Neural cell (in vitro differentiated cells): ENCODE data around the gene KLHL36.

ENCODE experiments used
- CTCF ChIP-seq: fragments of 450-650 bp; IDR thresholded peaks from 2 replicates; pipeline ENCODE4 v1.5.1; 2014; ENCODE audit warnings: antibody characterized with exemption, mild to moderate bottlenecking, moderate library complexity; ENCODE audit not compliant: poor library complexity, severe bottlenecking
- EP300 ChIP-seq: fragments of 450-650 bp; conservative IDR thresholded peaks from 2 replicates; pipeline ENCODE4 v1.6.1; 2014; ENCODE audit warnings: antibody characterized with exemption, mild to moderate bottlenecking, moderate library complexity; ENCODE audit not compliant: poor library complexity, severe bottlenecking
- EZH2 ChIP-seq: fragments of 200-600, 300-800 bp; shearing (Covaris generic), sonication (generic); IDR thresholded peaks from 2 replicates; pipeline ENCODE4 v1.6.1; 2014; ENCODE audit warnings: antibody characterized with exemption, low read length, borderline replicate concordance, mild to moderate bottlenecking; ENCODE audit not compliant: insufficient read depth, poor library complexity, severe bottlenecking
- POLR2AphosphoS5 ChIP-seq: IDR thresholded peaks from 2 replicates; pipeline ENCODE4 v1.6.1; 2012
- RAD21 ChIP-seq: fragments of 450-650 bp; conservative IDR thresholded peaks from 2 replicates; pipeline ENCODE4 v1.6.1; 2014; ENCODE audit warnings: antibody characterized with exemption, mild to moderate bottlenecking, moderate library complexity
- REST ChIP-seq: IDR thresholded peaks from 2 replicates; pipeline ENCODE4 v1.6.1; 2012; ENCODE audit warnings: borderline replicate concordance
- SMC3 ChIP-seq: fragments of 450-650 bp; conservative IDR thresholded peaks from 2 replicates; pipeline ENCODE4 v1.6.1; 2014; ENCODE audit warnings: antibody characterized with exemption, mild to moderate bottlenecking, moderate library complexity; ENCODE audit not compliant: poor library complexity
- TAF1 ChIP-seq: IDR thresholded peaks from 2 replicates; pipeline ENCODE4 v1.6.1; 2012; ENCODE audit warnings: low read depth

- no peak for TF ChIP-seq CTCF
- TF ChIP-seq RAD21, result no peak
- no peak for TF ChIP-seq TAF1
- TF ChIP-seq EZH2, result no peak
- no peak for TF ChIP-seq EP300
- TF ChIP-seq SMC3, result no peak
- TF ChIP-seq REST, result no peak
- no peak for TF ChIP-seq POLR2AphosphoS5
Measured at GRCh38 chr16:84652566-84652965, 4.3 kb downstream of the KLHL36 start.
